Activated naive CD4-positive, alpha-beta T cell treated with anti-CD3 and anti-CD28 coated beads, Interleukin-2, amount 50 U/mL, for 16 hours (primary cell): ENCODE data around the gene KCNQ5.

Experiments
- DNase-seq: peaks from one replicate; pipeline ENCODE4 v3.0.0-alpha.2; 2020

KCNQ5 gene

GRCh38 chr6:73078908-73079610 lies 457.2 kb downstream of the KCNQ5 start:
- DNase-seq = no peak

GRCh38 chr6:73079611-73079955 lies 457.7 kb downstream of the KCNQ5 start:
- no peak for DNase-seq

- DNase-seq = no peak
Observed at GRCh38 chr6:73079978-73080377, 458.1 kb downstream of the KCNQ5 start.

GRCh38 chr6:73081955-73082354 lies 460.1 kb downstream of the KCNQ5 start:
- DNase-seq = no peak

GRCh38 chr6:73083886-73084285 lies 462.0 kb downstream of the KCNQ5 start:
- DNase-seq = no peak

- DNase-seq = no peak
Observed at GRCh38 chr6:73085443-73085871, 463.6 kb downstream of the KCNQ5 start.

- no peak for DNase-seq
Observed at GRCh38 chr6:73086726-73087125, 464.9 kb downstream of the KCNQ5 start.

GRCh38 chr6:73088138-73088813 lies 466.4 kb downstream of the KCNQ5 start:
- no peak for DNase-seq

GRCh38 chr6:73104921-73105320 lies 483.1 kb downstream of the KCNQ5 start:
- no peak for DNase-seq

GRCh38 chr6:73107016-73107415 lies 485.2 kb downstream of the KCNQ5 start:
- DNase-seq = no peak

GRCh38 chr6:73108949-73109348 lies 487.1 kb downstream of the KCNQ5 start:
- DNase-seq = no peak

GRCh38 chr6:73109659-73110058 lies 487.8 kb downstream of the KCNQ5 start:
- DNase-seq = no peak

- no peak for DNase-seq
Observed at GRCh38 chr6:73116330-73116729, 494.5 kb downstream of the KCNQ5 start.

- DNase-seq = no peak
Observed at GRCh38 chr6:73121421-73121993, 499.6 kb downstream of the KCNQ5 start.

GRCh38 chr6:73123632-73124329 lies 501.9 kb downstream of the KCNQ5 start:
- DNase-seq = no peak

GRCh38 chr6:73129653-73130443 lies 508.0 kb downstream of the KCNQ5 start:
- peak; percentile 84 for DNase-seq

- no peak for DNase-seq
Observed at GRCh38 chr6:73131706-73132105, 509.8 kb downstream of the KCNQ5 start.

- peak; percentile 24 for DNase-seq
Observed at GRCh38 chr6:73134588-73134987, 512.7 kb downstream of the KCNQ5 start.

- DNase-seq = no peak
Observed at GRCh38 chr6:73139681-73140383, 518.0 kb downstream of the KCNQ5 start.

- no peak for DNase-seq
Observed at GRCh38 chr6:73143551-73143950, 521.7 kb downstream of the KCNQ5 start.

- no peak for DNase-seq
Observed at GRCh38 chr6:73144516-73144915, 522.7 kb downstream of the KCNQ5 start.

- DNase-seq = no peak
Observed at GRCh38 chr6:73145690-73146089, 523.8 kb downstream of the KCNQ5 start.
